GM12878 (cell line): ENCODE data around the gene ZNF71. TPM values are rescaled to one million over a fixed set of nuclear protein-coding genes. Genes with fewer than 3 reads are reported as not detected.

Experiments used
- ATAC-seq: fragments of 200-7000 bp; cut with Tn5 transposase; 3 replicates; pipeline ENCODE4 v1.9.1; 2020; ENCODE audit warnings: mild to moderate bottlenecking, moderate library complexity
- BruUV-seq: library from RNA; stranded (reverse); fragments of 400-500 nt; replicated peaks from 2 replicates; lab custom pipeline; 2021; lab: Mats Ljungman, UMichigan
- CTCF ChIA-PET: fragments of 300-600 bp; sonication (Branson Sonifier 250); formaldehyde crosslinking; extraction: SDS; loops from one replicate; lab custom pipeline; 2021; ENCODE audit warnings: inconsistent platforms; lab: Yijun Ruan, JAX
- POLR2A ChIA-PET: fragments of 350-600 bp; formaldehyde crosslinking; extraction: SDS; loops from one replicate; lab custom pipeline; 2021; ENCODE audit warnings: inconsistent platforms; lab: Charles Lee
- RAD21 ChIA-PET: fragments of 300-600 bp; sonication (Branson Sonifier 250); formaldehyde crosslinking; loops from one replicate; lab custom pipeline; 2023; ENCODE audit warnings: antibody characterized with exemption; ENCODE audit not compliant: unreplicated experiment; lab: Charles Lee
- SMC1A ChIA-PET: fragments of 300-600 bp; sonication (Branson Sonifier 250); formaldehyde crosslinking; loops from one replicate; lab custom pipeline; 2023; ENCODE audit not compliant: unreplicated experiment, uncharacterized antibody; lab: Charles Lee
- DNase-seq: peaks from one replicate; pipeline ENCODE4 v3.0.0-alpha.2; 2011; ENCODE audit warnings: low read depth, low spot score
- FAIRE-seq: peaks from 3 replicates; lab custom pipeline; 2011; peaks lifted over from hg19 to GRCh38; lab: Jason Lieb, UNC
- H2AFZ ChIP-seq: 2 replicates; pipeline ENCODE4 v1.6.0; 2011; ENCODE audit warnings: low read depth, low read length, control low read depth; ENCODE audit not compliant: control insufficient read depth
- H3K27ac ChIP-seq: 2 replicates; pipeline ENCODE4 v1.5.1; 2011; ENCODE audit warnings: control low read depth; ENCODE audit not compliant: control insufficient read depth, insufficient read depth
- H3K27me3 ChIP-seq, 2 experiments: replicated peaks in 1 of 2; 2 replicates each; pipeline versions ENCODE4 v1.6.0 to v1.6.1; 2011; ENCODE audit warnings: low read length in 1 of 2; ENCODE audit not compliant: control insufficient read depth in 2 of 2, insufficient read depth in 2 of 2
- H3K36me3 ChIP-seq, 2 experiments: 2 replicates each; pipeline ENCODE4 v1.5.1; 2011; ENCODE audit warnings: low read length in 1 of 2; ENCODE audit not compliant: control insufficient read depth in 2 of 2, insufficient read depth in 2 of 2
- H3K4me1 ChIP-seq: 2 replicates; pipeline ENCODE4 v1.6.1; 2011; ENCODE audit warnings: mild to moderate bottlenecking, low read length, moderate library complexity, mixed read lengths; ENCODE audit not compliant: control insufficient read depth, insufficient read depth
- H3K4me2 ChIP-seq: 2 replicates; pipeline ENCODE4 v1.6.0; 2011; ENCODE audit warnings: control low read depth; ENCODE audit not compliant: control insufficient read depth, insufficient read depth
- H3K4me3 ChIP-seq: fragments of 200-600 bp; sonication (generic); 2 replicates; pipeline ENCODE4 v1.5.1; 2016
- H3K79me2 ChIP-seq: 2 replicates; pipeline ENCODE4 v1.6.0; 2011; ENCODE audit warnings: low read length; ENCODE audit not compliant: control insufficient read depth, insufficient read depth
- H3K9ac ChIP-seq: 2 replicates; pipeline ENCODE4 v1.8.0; 2011; ENCODE audit warnings: low read length, control low read depth, mixed read lengths; ENCODE audit not compliant: control insufficient read depth, insufficient read depth
- H3K9me3 ChIP-seq: replicated peaks from 3 replicates; pipeline ENCODE4 v1.5.1; 2011; ENCODE audit warnings: mild to moderate bottlenecking, low read length; ENCODE audit not compliant: control insufficient read depth, insufficient read depth
- H4K20me1 ChIP-seq: 2 replicates; pipeline ENCODE4 v1.6.0; 2011; ENCODE audit not compliant: control insufficient read depth, insufficient read depth
- ASH2L ChIP-seq: fragments of 300-600, 200-600 bp; sonication (generic); IDR thresholded peaks from 2 replicates; pipeline ENCODE4 v1.6.1; 2017; ENCODE audit warnings: low read depth, mild to moderate bottlenecking, borderline replicate concordance
- BCL11A ChIP-seq: IDR thresholded peaks from 2 replicates; pipeline ENCODE4 v1.6.1; 2011; ENCODE audit warnings: low read depth, low read length
- DPF2 ChIP-seq: fragments of 450-650 bp; IDR thresholded peaks from 2 replicates; pipeline ENCODE4 v1.6.1; 2017; ENCODE audit warnings: mild to moderate bottlenecking
- ESRRA ChIP-seq: IDR thresholded peaks from 2 replicates; pipeline ENCODE4 v1.6.1; 2012; ENCODE audit warnings: mild to moderate bottlenecking, low read length, improper control_type of control experiment
- HSF1 ChIP-seq: fragments of 150-350 bp; IDR thresholded peaks from 2 replicates; pipeline ENCODE4 v1.6.1; 2014; ENCODE audit warnings: mild to moderate bottlenecking, low read depth, low read length
- LARP7 ChIP-seq: fragments of 450-650 bp; IDR thresholded peaks from 2 replicates; pipeline ENCODE4 v1.6.1; 2017; ENCODE audit warnings: mild to moderate bottlenecking
- MAX ChIP-seq: IDR thresholded peaks from 2 replicates; pipeline ENCODE4 v1.6.1; 2012; ENCODE audit warnings: low read depth, low read length, improper control_type of control experiment
- MEF2B ChIP-seq: fragments of 450-650 bp; IDR thresholded peaks from 2 replicates; pipeline ENCODE4 v1.6.1; 2018; ENCODE audit warnings: mild to moderate bottlenecking, moderate library complexity; ENCODE audit not compliant: partially characterized antibody, poor library complexity, severe bottlenecking
- MTA3 ChIP-seq: IDR thresholded peaks from 2 replicates; pipeline ENCODE4 v1.6.1; 2012; ENCODE audit warnings: low read length, inconsistent platforms, borderline replicate concordance
- PAX5 ChIP-seq: IDR thresholded peaks from 2 replicates; pipeline ENCODE4 v1.6.1; 2011; ENCODE audit warnings: low read depth, low read length, borderline replicate concordance
- SKIL ChIP-seq: fragments of 450-650 bp; IDR thresholded peaks from 2 replicates; pipeline ENCODE4 v1.6.1; 2017; ENCODE audit warnings: mild to moderate bottlenecking, low read depth, inconsistent platforms; ENCODE audit not compliant: poor library complexity, severe bottlenecking
- YBX1 ChIP-seq: fragments of 450-650 bp; IDR thresholded peaks from 2 replicates; pipeline ENCODE4 v1.6.1; 2016; ENCODE audit warnings: antibody characterized with exemption
- ZNF384 ChIP-seq: IDR thresholded peaks from 2 replicates; pipeline ENCODE4 v1.6.1; 2012; ENCODE audit warnings: low read depth, mild to moderate bottlenecking, low read length, improper control_type of control experiment, borderline replicate concordance
- WGBS: methylation state at CpG from one replicate; pipeline ENCODE4 v1.1.6; 2016; ENCODE audit warnings: low lambda C conversion rate; ENCODE audit not compliant: insufficient replicate concordance, insufficient coverage; ENCODE audit errors: missing lambda C conversion rate; 5-methylcytosine and 5-hydroxymethylcytosine counted together
- in situ Hi-C: fragments of 300-500 bp; cut with MboI; formaldehyde crosslinking; loops from 9 replicates; pipeline ENCODE4 v1.14.3; 2018; ENCODE audit warnings: mixed read lengths
- intact Hi-C: fragments of 100-400 bp; cut with micrococcal nuclease; formaldehyde crosslinking; loops from one replicate; pipeline ENCODE4 v1.14.2; 2022; ENCODE audit not compliant: unreplicated experiment
- polyA plus RNA-seq, 11 experiments: library from polyadenylated mRNA; depleted of rRNA in 4 of 11; unstranded in 6 of 11; stranded (reverse) in 5 of 11; fragments of >200 nt; fragmentation: Nextera tagmentation in 4 of 11; fragmentation: Illumina TruSeq in 1 of 11; extraction: Ambion mirVana in 4 of 11; extraction: Trizol in 1 of 11; gene quantifications; 1 replicate in 1 of 11; 2 replicates in 10 of 11; pipeline versions ENCODE4 v1.2.1 to v1.2.3, GENCODE V29; 2011 to 2016; ENCODE audit warnings: inconsistent platforms in 2 of 11, missing spikeins in 2 of 11, low read depth in 1 of 11
- total RNA-seq, 4 experiments: library from RNA; depleted of rRNA in 3 of 4; stranded (reverse); fragments of >200 nt in 3 of 4; fragmentation: Illumina TruSeq in 1 of 4; extraction: Trizol in 1 of 4; gene quantifications; 2 replicates each; pipeline versions ENCODE4 v1.2.1 to v1.2.3, GENCODE V29; 2013 to 2021

The ZNF71 gene
- total and polyA plus RNA-seq, 10 of the 15 experiments (the other 5 are each of a cell fraction or from before 2014, with no cell fraction given): 0.48 to 5.7 (median 3.5) TPM

GRCh38 chr19:56642711-56643459 lies 47.8 kb downstream of the ZNF71 start, which contains the start of gene SMIM17:
SMIM17 (plus strand) TSS chr19:56643159; CDS start chr19:56645668, 2,509 bp downstream.
- no peak within 1 kb of the TSS for H3K4me2 ChIP-seq
- ChIA-PET POLR2A (no interaction called here), CTCF (no interaction called here), RAD21 (no interaction called here), SMC1A (no interaction called here)
- 62% methylated on average over 20 of the region's 60 CpGs for WGBS
- H3K27me3 ChIP-seq: no peaks in the 10 kb centered on the region
- intact Hi-C loops: no loop called here
- ATAC-seq: no peak
- no peaks in the 10 kb centered on the region for H3K79me2 ChIP-seq
- H2AFZ ChIP-seq: no peak within 1 kb of the TSS
- in situ Hi-C loops: no loop called here
- FAIRE-seq: no peak
- no peak for DNase-seq
- TF ChIP-seq ZNF384 (no peak), ESRRA (no peak), YBX1 (no peak), MEF2B (no peak), MAX (no peak)
- no peak within 1 kb of the TSS for H3K9ac ChIP-seq
- no peaks in the 10 kb centered on the region for H4K20me1 ChIP-seq
- no peak within 1 kb of the TSS for H3K27ac ChIP-seq
- H3K36me3 ChIP-seq: no peaks in the 10 kb centered on the region
- H3K4me3 ChIP-seq: no peak within 1 kb of the TSS
- no peaks in the 10 kb centered on the region; the same call in 2 of the 3 replicates for H3K9me3 ChIP-seq
- H3K4me1 ChIP-seq: no peaks in the 10 kb centered on the region
- no TSS peak for BruUV-seq

DNA sequence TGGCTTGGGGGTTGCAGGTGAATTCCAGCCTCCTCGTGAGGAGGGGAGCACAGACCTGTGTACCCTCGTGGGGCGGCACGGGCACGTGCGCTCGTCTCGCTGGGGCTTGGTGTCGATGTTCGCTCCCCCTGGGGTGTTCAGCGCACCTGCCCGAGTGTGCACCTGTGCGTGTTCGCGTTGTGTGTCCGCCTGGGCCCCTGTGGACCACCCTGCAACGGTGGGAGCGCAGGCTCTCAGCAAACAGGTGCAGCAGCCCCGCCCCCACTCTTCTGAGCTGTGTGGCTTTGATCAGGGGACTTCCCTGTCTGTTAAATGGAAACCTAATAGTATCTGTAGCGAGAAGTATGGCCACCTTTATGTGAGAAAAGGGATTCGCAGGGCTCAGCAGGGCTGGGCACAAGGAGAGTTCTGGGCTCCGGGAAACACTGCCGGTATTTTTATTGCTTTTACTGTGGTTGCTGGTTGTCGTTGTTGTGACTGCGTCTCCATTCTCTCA lies 48.4 kb downstream of the ZNF71 start:
- DNase-seq (no peak), ATAC-seq (no peak), FAIRE-seq (no peak)
- Histone ChIP-seq H3K4me1 (no peaks in the 10 kb centered on the region), H3K36me3 (no peaks in the 10 kb centered on the region), H3K4me3 (no peak overlapping the region), H3K27me3 (no peaks in the 10 kb centered on the region), H3K27ac (no peak overlapping the region), H4K20me1 (no peaks in the 10 kb centered on the region), H3K4me2 (no peak overlapping the region), H2AFZ (no peak overlapping the region), H3K9me3 (no peaks in the 10 kb centered on the region; the same call in 2 of the 3 replicates), H3K9ac (no peak overlapping the region), H3K79me2 (no peaks in the 10 kb centered on the region)
- ChIA-PET CTCF (no interaction called here), SMC1A (no interaction called here), RAD21 (no interaction called here), POLR2A (no interaction called here)
- no TSS peak for BruUV-seq
- in situ Hi-C loops (no loop called here), intact Hi-C loops (no loop called here)
- WGBS: 62% methylated on average over 25 of the region's 25 CpGs
- TF ChIP-seq BCL11A (no peak), MAX (no peak), HSF1 (no peak), PAX5 (no peak), MTA3 (no peak), LARP7 (no peak), DPF2 (no peak), SKIL (no peak), ASH2L (no peak)
